ENCODE results near the gene MSH5.

- TF ChIP-seq, protein P1, sequence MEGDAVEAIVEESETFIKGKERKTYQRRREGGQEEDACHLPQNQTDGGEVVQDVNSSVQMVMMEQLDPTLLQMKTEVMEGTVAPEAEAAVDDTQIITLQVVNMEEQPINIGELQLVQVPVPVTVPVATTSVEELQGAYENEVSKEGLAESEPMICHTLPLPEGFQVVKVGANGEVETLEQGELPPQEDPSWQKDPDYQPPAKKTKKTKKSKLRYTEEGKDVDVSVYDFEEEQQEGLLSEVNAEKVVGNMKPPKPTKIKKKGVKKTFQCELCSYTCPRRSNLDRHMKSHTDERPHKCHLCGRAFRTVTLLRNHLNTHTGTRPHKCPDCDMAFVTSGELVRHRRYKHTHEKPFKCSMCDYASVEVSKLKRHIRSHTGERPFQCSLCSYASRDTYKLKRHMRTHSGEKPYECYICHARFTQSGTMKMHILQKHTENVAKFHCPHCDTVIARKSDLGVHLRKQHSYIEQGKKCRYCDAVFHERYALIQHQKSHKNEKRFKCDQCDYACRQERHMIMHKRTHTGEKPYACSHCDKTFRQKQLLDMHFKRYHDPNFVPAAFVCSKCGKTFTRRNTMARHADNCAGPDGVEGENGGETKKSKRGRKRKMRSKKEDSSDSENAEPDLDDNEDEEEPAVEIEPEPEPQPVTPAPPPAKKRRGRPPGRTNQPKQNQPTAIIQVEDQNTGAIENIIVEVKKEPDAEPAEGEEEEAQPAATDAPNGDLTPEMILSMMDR (IDR thresholded peaks at IDR 0.05) = no peak
- TF ChIP-seq POLR2A (IDR thresholded peaks at IDR 0.05) = no peak
Observed at GRCh38 chr6:31784098-31784925, 44.5 kb downstream of the MSH5 start.

Measured in ovary (tissue), 3 donors.